Measurements from ENCODE around the gene TRIM47. TPM values are rescaled to one million over a fixed set of nuclear protein-coding genes. Genes with fewer than 3 reads are reported as not detected.

TRIM47 gene
- total RNA-seq, 1 donor from 2014 or later = 56.5 TPM

GRCh38 chr17:75825149-75825552 lies 53.2 kb downstream of the TRIM47 start:
- H3K4me3 ChIP-seq (ENCODE audit: low read depth, low read length) = no peak overlapping the region
- no peaks in the 10 kb centered on the region for H3K36me3 ChIP-seq (ENCODE audit: control insufficient read depth, insufficient read depth, low read length)
- TF ChIP-seq CTCF (IDR thresholded peaks at IDR 0.05; ENCODE audit: insufficient read depth, low read length, poor library complexity, severe bottlenecking) = no peak
- no peak for DNase-seq (ENCODE audit: low read depth)
- H3K27me3 ChIP-seq (ENCODE audit: control insufficient read depth, insufficient read depth, low read length) = no peaks in the 10 kb centered on the region

- no peak for TF ChIP-seq CTCF (IDR thresholded peaks at IDR 0.05; ENCODE audit: insufficient read depth, low read length, poor library complexity, severe bottlenecking)
Measured at GRCh38 chr17:75824666-75825065, 53.7 kb downstream of the TRIM47 start.

More at GRCh38 chr17:75824666-75825065, 53.7 kb downstream of the TRIM47 start:
- Histone ChIP-seq H3K4me3 (ENCODE audit: low read depth, low read length) (no peak overlapping the region), H3K36me3 (ENCODE audit: control insufficient read depth, insufficient read depth, low read length) (no peaks in the 10 kb centered on the region), H3K27me3 (ENCODE audit: control insufficient read depth, insufficient read depth, low read length) (no peaks in the 10 kb centered on the region)
- DNase-seq (ENCODE audit: low read depth) = no peak

Other genes starting within 250 kb of the TRIM47 start
- 0.89 and 1.7 TPM in 2 replicates for gene SMIM5, start 245.1 kb downstream of the TRIM47 start, total RNA-seq
- gene RECQL5, start 211.4 kb downstream of the TRIM47 start, total RNA-seq = 18.7 and 29.5 TPM in 2 replicates
- 58.6 and 59.6 TPM in 2 replicates for gene SAP30BP, start 211.2 kb downstream of the TRIM47 start, total RNA-seq
- gene ITGB4, start 157.1 kb downstream of the TRIM47 start, total RNA-seq = 17.8 and 27.9 TPM in 2 replicates
- 18.7 and 21.2 TPM in 2 replicates for gene GALK1, start 113.4 kb downstream of the TRIM47 start, total RNA-seq
- gene UNK, start 93.8 kb downstream of the TRIM47 start, total RNA-seq = 18.6 and 23.7 TPM in 2 replicates
- gene UNC13D, start 34.2 kb downstream of the TRIM47 start, total RNA-seq = 14.0 and 17.9 TPM in 2 replicates
- 93.3 and 105 TPM in 2 replicates for gene WBP2, start 23.2 kb downstream of the TRIM47 start, total RNA-seq
- 22.7 and 31.8 TPM in 2 replicates for gene TRIM65, start 18.4 kb upstream of the TRIM47 start, total RNA-seq
- 36.5 and 49.4 TPM in 2 replicates for gene MRPL38, start 26.3 kb upstream of the TRIM47 start, total RNA-seq
- gene FBF1, start 62.5 kb upstream of the TRIM47 start, total RNA-seq = 3.8 and 7.3 TPM in 2 replicates
- 40.1 and 41.1 TPM in 2 replicates for gene ACOX1, start 100.6 kb upstream of the TRIM47 start, total RNA-seq
- gene TEN1, start 100.7 kb upstream of the TRIM47 start, total RNA-seq = 28.9 and 42.0 TPM in 2 replicates
- 7.4 and 11.5 TPM in 2 replicates for gene CDK3, start 122.3 kb upstream of the TRIM47 start, total RNA-seq
- 8.5 and 8.8 TPM in 2 replicates for gene EVPL, start 148.7 kb upstream of the TRIM47 start, total RNA-seq
- 45.7 and 53.2 TPM in 2 replicates for gene SRP68, start 193.9 kb upstream of the TRIM47 start, total RNA-seq
- gene GALR2, start 196.2 kb upstream of the TRIM47 start, total RNA-seq = 0.33 and 0.34 TPM in 2 replicates
- gene ZACN, start 200.6 kb upstream of the TRIM47 start, total RNA-seq = not detected in 2 replicates
- gene EXOC7, start 225.2 kb upstream of the TRIM47 start, total RNA-seq = 80.1 and 88.9 TPM in 2 replicates

All from kidney epithelial cell (primary cell).